NCI-H748 (cell line): ENCODE results near the gene LYL1.
A peak's percentile ranks its signal among the peaks of the same experiment; 100 is the strongest.

Experiments
- DNase-seq: peaks from one replicate; lab custom pipeline; 2025; ENCODE audit not compliant: unreplicated experiment; lab: John Stamatoyannopoulos, UW

Gene LYL1

GRCh38 chr19:13058951-13059660 lies 43.6 kb downstream of the LYL1 start:
- DNase-seq = no peak

DNA sequence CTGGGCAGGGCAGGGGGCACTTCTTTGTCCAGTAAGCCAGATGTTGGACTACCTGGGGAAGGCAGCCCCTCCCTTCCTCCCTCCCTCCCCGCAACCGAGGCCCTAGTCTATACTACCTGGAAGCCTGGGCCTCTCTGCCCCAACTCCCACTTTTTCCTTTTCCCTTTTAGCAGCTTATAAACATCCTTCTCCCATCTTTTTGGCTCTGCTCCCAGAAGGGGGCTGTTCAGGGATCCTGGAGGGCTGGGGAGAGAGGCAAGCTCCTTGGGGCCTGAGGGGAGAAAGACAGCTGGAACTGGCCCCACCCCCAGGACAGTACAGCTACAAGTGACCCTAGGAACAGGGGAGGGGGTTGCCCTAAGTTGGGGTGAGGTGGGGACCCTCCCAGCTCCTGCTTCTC lies 44.9 kb downstream of the LYL1 start:
- no peak for DNase-seq

DNA sequence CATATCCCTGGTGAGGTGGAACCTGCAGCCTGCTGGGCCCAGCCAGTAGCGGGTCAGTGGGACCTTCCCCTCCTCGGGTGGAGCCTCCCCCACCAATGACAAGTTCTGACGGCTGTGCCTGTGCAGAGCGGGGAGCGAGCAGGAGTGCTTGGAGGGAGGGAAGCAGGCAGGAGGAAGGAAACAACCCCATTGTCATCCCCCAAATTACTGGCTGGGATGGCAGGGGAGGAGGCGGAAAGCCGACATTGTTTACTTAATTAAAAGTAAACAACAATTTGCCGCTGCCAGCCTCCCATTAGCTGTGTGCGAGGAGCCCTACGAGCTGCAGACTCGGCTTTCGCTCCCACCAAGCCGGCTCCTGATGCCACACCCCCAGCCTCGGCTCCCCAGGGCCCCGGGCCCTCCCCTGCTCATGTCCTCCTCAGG lies 45.5 kb downstream of the LYL1 start:
- DNase-seq = peak; percentile 91

- DNase-seq = no peak
Observed at GRCh38 chr19:13056052-13056660, 46.5 kb downstream of the LYL1 start.

DNA sequence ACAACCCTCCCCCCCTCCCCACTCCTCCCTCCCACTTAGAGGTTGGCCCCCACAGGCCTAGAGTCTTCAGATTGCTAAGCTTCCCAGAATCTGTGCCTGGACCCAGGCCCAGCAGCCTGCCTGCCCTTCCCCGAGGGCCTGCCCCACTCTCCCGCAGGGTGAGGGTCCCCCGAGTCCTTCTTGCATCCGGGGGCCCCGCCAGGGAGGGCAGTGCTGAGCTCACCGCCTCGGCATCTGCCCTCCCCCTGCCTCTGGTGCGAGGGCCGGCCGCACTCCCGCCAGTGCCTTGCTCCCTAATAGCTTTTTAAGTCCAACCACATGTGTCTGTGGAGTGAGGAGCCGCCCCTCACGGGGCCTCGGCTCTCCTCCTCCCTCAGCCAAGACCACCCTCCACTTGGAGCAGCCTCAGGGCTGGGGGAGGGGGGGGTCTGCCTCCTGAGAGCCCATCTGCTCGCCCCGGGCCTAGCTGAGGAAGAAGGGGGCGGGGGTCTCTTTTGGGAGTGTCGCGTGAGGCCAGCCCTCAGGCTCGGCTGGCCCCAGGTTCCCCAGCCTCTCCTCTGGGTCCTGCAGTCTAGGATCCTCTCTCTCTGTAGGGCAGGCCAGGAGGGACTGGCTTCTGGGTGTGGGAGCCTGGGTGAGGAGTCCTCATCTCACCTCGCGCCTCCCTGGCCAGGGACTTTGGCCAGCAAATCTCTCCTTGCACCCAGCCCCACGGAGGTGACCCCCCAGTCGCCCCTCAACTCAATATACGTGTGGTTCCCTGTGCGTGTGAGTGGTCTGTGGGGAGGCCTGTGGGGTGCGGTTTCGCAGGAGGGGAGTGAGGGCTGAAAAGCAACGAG lies 47.2 kb downstream of the LYL1 start:
- DNase-seq = no peak

DNA sequence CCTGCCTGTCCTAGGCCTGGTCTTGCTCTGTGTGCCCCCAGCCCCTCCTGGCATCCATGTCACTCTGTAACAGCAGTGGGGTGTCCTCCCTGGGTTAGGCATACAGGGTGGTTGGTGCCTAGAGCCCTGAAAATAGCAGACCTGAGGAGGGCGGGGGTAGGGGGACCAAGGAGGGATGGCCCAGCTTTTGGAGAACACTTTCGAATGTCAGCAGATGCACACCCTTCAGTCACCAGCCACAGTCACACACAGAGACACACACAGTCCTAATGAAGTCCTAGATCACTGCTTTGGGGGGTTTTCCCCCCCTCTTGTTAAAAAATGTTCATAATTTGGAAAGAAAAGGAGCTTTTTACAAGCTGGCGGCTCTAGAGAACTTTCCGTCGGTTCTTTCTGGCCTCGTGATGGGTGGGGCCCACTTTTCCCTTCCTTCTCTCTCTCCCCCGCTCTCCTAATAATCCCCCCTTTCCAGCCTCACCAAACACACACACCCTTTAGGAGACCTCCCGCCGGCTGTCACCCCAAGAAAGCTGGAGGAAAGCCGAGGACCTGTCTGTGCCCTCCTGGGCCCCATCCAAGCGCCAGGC lies 47.9 kb downstream of the LYL1 start:
- DNase-seq = no peak

GRCh38 chr19:13053761-13054625 lies 48.7 kb downstream of the LYL1 start:
- no peak for DNase-seq

GRCh38 chr19:13053238-13053637 lies 49.4 kb downstream of the LYL1 start:
- DNase-seq = no peak

- no peak for DNase-seq
Observed at GRCh38 chr19:13052447-13053175, 50.0 kb downstream of the LYL1 start.

GRCh38 chr19:13051557-13052165 lies 51.0 kb downstream of the LYL1 start:
- peak; percentile 70 for DNase-seq

GRCh38 chr19:13050274-13050673 lies 52.4 kb downstream of the LYL1 start:
- DNase-seq = no peak
